ENCODE results near the gene PHETA2.
A peak's percentile ranks its signal among the peaks of the same experiment; 100 is the strongest.
"Not testable (repeated sequence)": the region's sequence is repeated elsewhere in the genome, so short reads cannot be mapped to it uniquely, and the experiment has no call there.

Gene PHETA2

DNA sequence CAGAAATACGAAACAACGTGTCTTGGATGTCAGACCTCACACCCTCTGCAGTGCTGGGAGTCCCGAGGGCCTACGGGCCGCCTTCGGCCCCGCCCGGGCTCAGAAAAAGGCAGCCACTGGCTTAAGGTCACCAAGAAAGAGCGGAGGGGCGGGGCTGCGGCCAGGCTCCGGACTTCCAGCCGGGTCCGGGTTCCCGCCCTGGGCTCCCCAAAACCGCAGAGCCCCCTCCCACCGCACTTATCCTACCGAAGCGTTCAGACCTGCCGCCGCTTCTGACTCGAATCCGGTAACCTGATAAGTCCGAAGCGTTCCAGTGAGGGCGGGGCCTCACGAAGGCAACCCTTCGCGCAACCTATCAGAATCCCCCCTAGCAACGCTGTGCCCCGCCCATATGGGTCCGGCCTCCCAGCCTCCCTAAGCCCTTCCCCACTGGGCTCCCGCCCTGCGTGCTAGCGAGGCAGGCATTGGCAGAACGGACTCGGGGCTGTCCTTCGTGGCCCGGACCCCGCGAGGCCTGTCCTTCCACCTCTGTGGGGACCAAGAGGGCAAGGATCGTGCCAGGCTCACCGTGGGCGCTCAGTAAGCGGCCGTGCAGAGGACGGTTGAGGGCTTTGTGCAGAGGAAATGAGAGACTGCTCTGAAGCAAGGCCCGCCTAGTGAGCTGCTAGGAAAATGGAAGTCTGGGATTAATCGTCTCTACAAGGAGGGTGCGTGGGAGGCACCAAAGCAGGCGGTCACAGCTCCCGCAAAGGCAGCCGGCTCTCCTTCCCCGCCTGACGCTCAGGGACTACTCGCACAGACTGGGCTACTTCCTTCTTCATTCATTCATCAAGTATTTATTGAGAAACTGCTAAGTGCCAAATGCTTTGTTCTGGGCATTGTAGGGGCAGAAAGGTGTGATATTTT is 3.3 kb upstream of the PHETA2 start, which contains the start of gene NAGA:
TSS of gene NAGA (minus strand) at position 296 of the 906 bp plus-strand sequence. CDS start 515 bp downstream, outside the sequence.
- peaks cover 8 to 15% of the 10 kb centered on the region in 2 donors for H3K36me3 ChIP-seq (ENCODE audit: control insufficient read depth in 2 of 2, insufficient read depth in 2 of 2, low read length in 2 of 2)
- peaks cover 44% of the 10 kb centered on the region for H3K4me1 ChIP-seq (ENCODE audit: control insufficient read depth, insufficient read depth, low read length)
- no peaks in the 10 kb centered on the region for H3K27me3 ChIP-seq (ENCODE audit: control insufficient read depth in 1 of 2, insufficient read depth in 2 of 2, low read length in 2 of 2)
- peak within 1 kb of the TSS; percentile 80 to 86 for H3K4me3 ChIP-seq (ENCODE audit: low read length in 2 of 2)
- H3K9ac ChIP-seq (ENCODE audit: low read length in 2 of 2): peak within 1 kb of the TSS; percentile 83 to 85
- H3K27ac ChIP-seq (ENCODE audit: low read length): peak within 1 kb of the TSS; percentile 88
- no peaks in the 10 kb centered on the region for H3K9me3 ChIP-seq (ENCODE audit: control insufficient read depth in 2 of 2, low read length in 2 of 2)

DNA sequence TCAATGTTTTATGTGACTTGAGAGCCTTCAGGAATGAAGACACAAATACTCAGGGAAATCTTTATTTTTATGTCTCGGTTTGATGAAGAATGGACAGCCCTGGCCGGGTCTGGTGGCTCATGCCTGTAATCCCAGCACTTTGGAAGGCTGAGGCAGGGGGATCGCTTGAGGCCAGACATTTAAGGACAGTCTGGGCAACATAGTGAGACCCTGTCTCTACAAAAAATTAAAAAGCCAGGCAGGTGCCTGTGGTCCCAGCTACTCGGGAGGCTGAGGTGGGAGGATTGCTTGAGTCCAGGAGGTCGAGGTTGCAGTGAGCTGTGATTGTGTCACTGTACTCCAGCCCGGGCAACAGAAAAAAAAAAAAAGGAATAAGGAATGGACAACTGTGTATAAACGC is 2.5 kb upstream of the PHETA2 start:
- not testable (repeated sequence) for H3K9me3 ChIP-seq (ENCODE audit: control insufficient read depth in 2 of 2, low read length in 2 of 2); H3K27me3 ChIP-seq (ENCODE audit: control insufficient read depth in 1 of 2, insufficient read depth in 2 of 2, low read length in 2 of 2)
- Histone ChIP-seq H3K9ac (ENCODE audit: low read length in 2 of 2) (peak overlapping the region; percentile 83), H3K27ac (ENCODE audit: low read length) (peak overlapping the region; percentile 88), H3K4me3 (ENCODE audit: low read length in 2 of 2) (peak overlapping the region; percentile 80 to 86), H3K36me3 (ENCODE audit: control insufficient read depth in 2 of 2, insufficient read depth in 2 of 2, low read length in 2 of 2) (peaks cover 8 to 17% of the 10 kb centered on the region in 2 donors), H3K4me1 (ENCODE audit: control insufficient read depth, insufficient read depth, low read length) (peaks cover 44% of the 10 kb centered on the region)

DNA sequence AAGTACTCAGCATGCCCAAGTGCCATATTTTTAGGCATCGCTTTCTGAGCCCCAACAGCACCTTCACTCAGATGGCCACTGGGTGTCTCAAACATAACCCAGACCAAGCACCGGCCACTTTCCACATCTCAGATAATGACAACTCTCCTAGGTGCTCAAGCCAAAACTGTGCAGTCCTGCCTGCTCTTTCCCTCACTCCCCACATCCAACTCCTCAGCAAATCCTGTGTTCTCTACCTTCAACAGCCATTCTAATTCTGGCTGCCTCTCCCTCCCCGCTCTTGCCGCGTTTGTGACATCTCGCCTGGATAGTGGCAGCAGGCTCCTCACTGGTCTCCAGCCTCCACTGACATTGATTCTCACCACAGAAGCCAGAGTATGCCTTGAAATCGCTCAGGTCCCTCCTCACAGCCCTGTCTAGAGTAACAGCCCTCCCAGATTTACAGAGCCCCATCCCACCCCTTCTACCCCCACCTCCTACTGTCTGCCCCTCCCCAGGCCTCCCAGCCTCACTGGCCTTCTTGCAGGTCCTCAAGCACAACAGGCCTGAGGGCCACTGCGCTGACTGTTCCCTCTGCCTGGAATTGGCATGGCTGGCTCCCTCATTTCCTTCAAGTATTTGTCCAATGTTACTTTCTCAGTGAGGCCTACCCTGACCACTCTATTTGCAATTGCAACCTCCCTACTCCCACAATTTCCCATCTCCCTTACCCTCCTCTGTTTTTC is 1.3 kb upstream of the PHETA2 start:
- Histone ChIP-seq H3K4me1 (ENCODE audit: control insufficient read depth, insufficient read depth, low read length) (peaks cover 49% of the 10 kb centered on the region), H3K27ac (ENCODE audit: low read length) (peak overlapping the region; percentile 24), H3K27me3 (ENCODE audit: control insufficient read depth in 1 of 2, insufficient read depth in 2 of 2, low read length in 2 of 2) (no peaks in the 10 kb centered on the region), H3K9me3 (ENCODE audit: control insufficient read depth in 2 of 2, low read length in 2 of 2) (no peaks in the 10 kb centered on the region), H3K4me3 (ENCODE audit: low read length in 2 of 2) (peak overlapping the region in 1 of 2 donors; percentile 15), H3K9ac (ENCODE audit: low read length in 2 of 2) (no peak overlapping the region), H3K36me3 (ENCODE audit: control insufficient read depth in 2 of 2, insufficient read depth in 2 of 2, low read length in 2 of 2) (peaks cover 5 to 15% of the 10 kb centered on the region in 2 donors)

DNA sequence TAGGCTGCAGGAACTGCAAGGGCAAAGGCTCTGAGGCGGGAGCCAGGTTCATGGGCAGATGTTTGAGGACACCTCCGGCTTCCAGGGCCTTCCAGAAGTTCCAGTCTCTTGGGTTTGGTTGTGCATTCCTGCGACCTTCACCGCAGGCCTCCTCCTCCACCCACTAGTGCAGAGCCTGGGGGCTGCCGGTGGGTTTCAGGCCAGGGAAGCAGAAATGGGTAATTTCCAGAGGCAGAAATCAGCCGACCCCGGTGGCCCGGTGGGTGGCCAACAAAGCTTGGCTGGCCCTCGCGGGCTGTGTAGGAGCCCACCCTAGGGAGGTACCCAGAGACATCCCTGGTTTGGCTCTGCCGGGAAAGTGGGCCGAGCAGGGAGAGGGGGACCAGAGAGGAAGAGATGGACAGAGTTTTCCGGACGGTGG is 417 bp upstream of the PHETA2 start:
- peaks cover 5 to 14% of the 10 kb centered on the region in 2 donors for H3K36me3 ChIP-seq (ENCODE audit: control insufficient read depth in 2 of 2, insufficient read depth in 2 of 2, low read length in 2 of 2)
- no peaks in the 10 kb centered on the region for H3K27me3 ChIP-seq (ENCODE audit: control insufficient read depth in 1 of 2, insufficient read depth in 2 of 2, low read length in 2 of 2)
- no peaks in the 10 kb centered on the region for H3K9me3 ChIP-seq (ENCODE audit: control insufficient read depth in 2 of 2, low read length in 2 of 2)
- peak overlapping the region; percentile 80 for H3K27ac ChIP-seq (ENCODE audit: low read length)
- peak overlapping the region; percentile 45 to 81 for H3K4me3 ChIP-seq (ENCODE audit: low read length in 2 of 2)
- H3K4me1 ChIP-seq (ENCODE audit: control insufficient read depth, insufficient read depth, low read length): peaks cover 57% of the 10 kb centered on the region
- H3K9ac ChIP-seq (ENCODE audit: low read length in 2 of 2): peak overlapping the region; percentile 74 to 82

DNA sequence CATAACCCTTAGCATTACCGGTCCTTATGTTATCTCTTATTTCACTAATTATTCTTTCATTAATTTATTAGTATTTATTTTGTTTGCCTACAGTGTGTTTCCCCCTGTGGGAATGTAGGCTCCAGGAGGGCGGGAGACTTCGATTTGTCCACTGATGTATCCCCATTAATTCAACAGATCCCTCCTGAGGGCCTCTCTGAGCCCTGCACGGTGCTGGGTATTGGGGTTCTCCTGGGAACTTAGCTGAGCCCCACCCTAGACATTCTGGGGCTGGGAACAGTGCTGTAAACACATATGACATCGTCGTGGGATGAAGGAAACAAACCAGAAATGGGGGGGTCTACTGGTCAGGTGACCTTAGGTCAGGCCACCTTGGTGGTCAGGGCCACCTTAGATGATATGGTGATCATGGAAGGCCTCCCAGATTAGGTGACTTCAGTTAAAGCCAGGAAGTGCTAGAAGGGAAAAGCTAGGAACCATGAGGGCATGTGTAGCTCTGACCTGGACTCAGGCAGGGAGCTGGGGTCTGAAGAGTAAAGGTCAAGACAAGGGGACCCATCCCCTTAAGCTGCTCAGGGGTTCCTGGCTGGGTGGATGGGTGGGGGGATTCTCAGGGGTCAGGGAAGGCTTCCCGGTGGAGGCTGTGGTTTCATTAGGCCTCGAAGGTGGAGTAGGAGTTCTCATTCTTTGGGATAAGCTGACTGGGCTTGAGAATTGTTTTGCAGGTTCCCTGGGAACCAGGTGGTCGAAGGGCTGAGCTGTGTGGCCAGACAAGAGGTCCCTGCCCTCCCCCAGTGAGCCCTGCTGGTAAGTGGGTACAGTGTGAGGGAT is 1.0 kb downstream of the PHETA2 start:
- Histone ChIP-seq H3K27ac (ENCODE audit: low read length) (peak overlapping the region; percentile 80), H3K9ac (ENCODE audit: low read length in 2 of 2) (peak overlapping the region; percentile 74 to 82), H3K9me3 (ENCODE audit: control insufficient read depth in 2 of 2, low read length in 2 of 2) (no peaks in the 10 kb centered on the region), H3K27me3 (ENCODE audit: control insufficient read depth in 1 of 2, insufficient read depth in 2 of 2, low read length in 2 of 2) (no peaks in the 10 kb centered on the region), H3K4me3 (ENCODE audit: low read length in 2 of 2) (peak overlapping the region; percentile 45 to 81), H3K4me1 (ENCODE audit: control insufficient read depth, insufficient read depth, low read length) (peaks cover 62% of the 10 kb centered on the region), H3K36me3 (ENCODE audit: control insufficient read depth in 2 of 2, insufficient read depth in 2 of 2, low read length in 2 of 2) (peaks cover 5 to 12% of the 10 kb centered on the region in 2 donors)

DNA sequence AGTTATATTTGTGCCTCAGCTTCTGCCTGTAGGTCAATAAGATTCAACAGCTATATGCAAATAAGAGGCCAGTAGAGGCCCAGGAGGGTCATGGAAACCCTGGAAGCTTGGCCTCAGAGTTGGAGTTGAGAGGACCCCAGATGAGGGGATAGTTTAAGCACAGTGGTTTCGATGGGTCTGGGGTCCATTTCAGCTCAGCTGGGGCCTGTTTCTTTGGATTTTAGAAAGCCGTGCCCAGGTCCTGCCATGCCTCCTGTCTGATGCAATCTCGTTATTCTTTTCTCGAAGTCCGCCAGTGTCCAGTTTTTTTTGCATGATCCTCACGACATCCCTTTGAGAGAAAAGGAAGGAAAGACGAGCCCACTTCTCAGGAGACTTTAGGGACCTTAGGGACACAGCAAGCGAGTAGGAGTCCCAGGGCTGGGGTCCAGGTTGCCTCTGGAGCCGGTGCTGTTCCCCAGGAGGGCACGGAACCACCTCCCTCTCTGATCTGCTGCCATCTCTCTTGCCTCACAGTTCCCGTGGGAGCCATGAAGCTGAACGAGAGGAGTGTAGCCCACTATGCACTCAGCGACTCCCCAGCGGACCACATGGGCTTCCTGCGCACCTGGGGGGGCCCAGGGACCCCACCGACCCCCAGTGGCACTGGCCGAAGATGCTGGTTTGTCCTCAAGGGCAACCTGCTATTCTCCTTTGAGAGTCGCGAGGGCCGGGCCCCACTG is 2.9 kb downstream of the PHETA2 start:
- Histone ChIP-seq H3K4me1 (ENCODE audit: control insufficient read depth, insufficient read depth, low read length) (peaks cover 56% of the 10 kb centered on the region), H3K4me3 (ENCODE audit: low read length in 2 of 2) (no peak overlapping the region), H3K36me3 (ENCODE audit: control insufficient read depth in 2 of 2, insufficient read depth in 2 of 2, low read length in 2 of 2) (peaks cover 5 to 12% of the 10 kb centered on the region in 2 donors), H3K9ac (ENCODE audit: low read length in 2 of 2) (peak overlapping the region in 1 of 2 donors; percentile 12), H3K27ac (ENCODE audit: low read length) (peak overlapping the region; percentile 100), H3K9me3 (ENCODE audit: control insufficient read depth in 2 of 2, low read length in 2 of 2) (no peaks in the 10 kb centered on the region), H3K27me3 (ENCODE audit: control insufficient read depth in 1 of 2, insufficient read depth in 2 of 2, low read length in 2 of 2) (no peaks in the 10 kb centered on the region)

DNA sequence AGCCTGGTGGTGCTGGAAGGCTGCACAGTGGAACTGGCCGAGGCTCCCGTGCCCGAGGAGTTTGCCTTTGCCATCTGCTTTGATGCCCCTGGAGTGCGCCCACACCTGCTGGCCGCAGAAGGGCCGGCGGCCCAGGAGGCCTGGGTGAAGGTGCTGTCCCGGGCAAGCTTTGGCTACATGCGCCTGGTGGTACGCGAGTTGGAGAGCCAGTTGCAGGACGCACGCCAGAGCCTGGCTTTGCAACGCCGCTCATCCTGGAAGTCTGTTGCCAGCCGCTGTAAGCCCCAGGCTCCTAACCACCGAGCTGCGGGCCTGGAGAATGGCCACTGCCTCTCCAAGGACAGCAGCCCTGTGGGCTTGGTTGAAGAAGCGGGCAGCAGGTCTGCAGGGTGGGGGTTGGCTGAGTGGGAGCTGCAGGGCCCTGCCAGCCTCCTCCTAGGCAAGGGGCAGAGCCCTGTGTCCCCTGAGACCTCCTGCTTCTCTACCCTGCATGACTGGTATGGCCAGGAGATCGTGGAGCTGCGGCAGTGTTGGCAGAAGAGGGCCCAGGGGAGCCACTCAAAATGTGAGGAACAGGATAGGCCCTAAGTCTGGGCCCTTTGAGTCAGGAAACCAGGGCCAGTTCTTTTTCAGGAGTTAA is 3.6 kb downstream of the PHETA2 start:
- peak overlapping the region; percentile 100 for H3K27ac ChIP-seq (ENCODE audit: low read length)

DNA sequence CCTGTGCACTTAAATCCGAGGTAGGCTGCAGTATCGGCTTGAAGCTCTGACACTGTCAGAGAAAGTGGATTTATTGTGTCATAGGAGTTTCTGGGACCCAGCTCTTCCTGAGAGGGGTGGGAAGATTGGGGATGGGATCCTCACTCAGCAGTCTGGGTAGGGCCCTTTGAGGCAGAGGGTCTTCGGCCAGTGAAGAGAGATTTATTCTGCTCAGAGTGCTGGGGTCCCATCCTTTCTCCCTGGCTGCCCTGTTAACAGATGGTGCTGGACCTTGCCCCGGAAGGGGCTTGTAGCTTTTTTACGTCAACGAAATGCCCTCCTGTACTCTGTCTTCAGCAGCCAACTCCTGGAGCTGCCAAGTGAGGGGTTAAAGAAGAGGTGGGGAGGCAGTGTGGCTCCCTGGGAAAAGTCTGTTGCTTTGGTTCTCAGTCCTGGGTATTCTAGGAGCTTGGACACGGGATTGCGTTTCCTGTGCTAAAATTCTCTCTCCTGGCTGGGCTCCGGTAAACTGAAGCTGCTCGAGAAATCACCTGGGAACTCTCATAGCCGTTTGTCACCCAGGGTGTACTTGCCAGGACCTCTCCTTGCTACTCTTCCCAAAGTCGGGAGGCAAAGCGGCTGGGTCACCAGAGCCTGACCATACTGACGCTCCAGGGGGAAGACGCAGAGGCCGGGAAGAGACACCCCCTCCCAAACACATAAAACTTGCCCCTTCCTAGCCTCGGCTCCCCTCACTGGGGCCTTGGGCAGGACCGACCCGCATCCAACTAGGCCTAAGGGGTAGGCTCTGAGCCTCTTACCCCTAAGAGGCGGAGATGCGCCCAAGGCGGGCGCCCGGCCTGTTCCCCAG is 4.6 kb downstream of the PHETA2 start:
- H3K9me3 ChIP-seq (ENCODE audit: control insufficient read depth in 2 of 2, low read length in 2 of 2): no peaks in the 10 kb centered on the region
- peak overlapping the region; percentile 100 for H3K27ac ChIP-seq (ENCODE audit: low read length)
- peak overlapping the region; percentile 72 to 84 for H3K4me3 ChIP-seq (ENCODE audit: low read length in 2 of 2)
- peak overlapping the region; percentile 98 to 99 for H3K9ac ChIP-seq (ENCODE audit: low read length in 2 of 2)
- peaks cover 51% of the 10 kb centered on the region for H3K4me1 ChIP-seq (ENCODE audit: control insufficient read depth, insufficient read depth, low read length)
- peaks cover 12 to 23% of the 10 kb centered on the region in 2 donors for H3K36me3 ChIP-seq (ENCODE audit: control insufficient read depth in 2 of 2, insufficient read depth in 2 of 2, low read length in 2 of 2)
- no peaks in the 10 kb centered on the region for H3K27me3 ChIP-seq (ENCODE audit: control insufficient read depth in 1 of 2, insufficient read depth in 2 of 2, low read length in 2 of 2)

More for the DNA sequence above, 3.6 kb downstream of the PHETA2 start:
- no peaks in the 10 kb centered on the region for H3K9me3 ChIP-seq (ENCODE audit: control insufficient read depth in 2 of 2, low read length in 2 of 2)
- no peak overlapping the region for H3K4me3 ChIP-seq (ENCODE audit: low read length in 2 of 2)
- H3K36me3 ChIP-seq (ENCODE audit: control insufficient read depth in 2 of 2, insufficient read depth in 2 of 2, low read length in 2 of 2): peaks cover 9 to 16% of the 10 kb centered on the region in 2 donors
- peaks cover 56% of the 10 kb centered on the region for H3K4me1 ChIP-seq (ENCODE audit: control insufficient read depth, insufficient read depth, low read length)
- peak overlapping the region in 1 of 2 donors; percentile 99 for H3K9ac ChIP-seq (ENCODE audit: low read length in 2 of 2)
- no peaks in the 10 kb centered on the region for H3K27me3 ChIP-seq (ENCODE audit: control insufficient read depth in 1 of 2, insufficient read depth in 2 of 2, low read length in 2 of 2)

All from stomach smooth muscle (tissue), 2 donors.